CD4-positive, alpha-beta T cell treated with Interleukin-6 for 4 hours (primary cell): ENCODE results near the gene BRAF.
"Not testable (repeated sequence)": the region's sequence is repeated elsewhere in the genome, so short reads cannot be mapped to it uniquely, and the experiment has no call there.

Source experiments
- DNase-seq: peaks from one replicate; pipeline ENCODE4 v3.0.0-alpha.2; 2020; ENCODE audit warnings: mixed read lengths

BRAF gene

GRCh38 chr7:140698477-140698876 lies 226.3 kb downstream of the BRAF start:
- DNase-seq = no peak

DNA sequence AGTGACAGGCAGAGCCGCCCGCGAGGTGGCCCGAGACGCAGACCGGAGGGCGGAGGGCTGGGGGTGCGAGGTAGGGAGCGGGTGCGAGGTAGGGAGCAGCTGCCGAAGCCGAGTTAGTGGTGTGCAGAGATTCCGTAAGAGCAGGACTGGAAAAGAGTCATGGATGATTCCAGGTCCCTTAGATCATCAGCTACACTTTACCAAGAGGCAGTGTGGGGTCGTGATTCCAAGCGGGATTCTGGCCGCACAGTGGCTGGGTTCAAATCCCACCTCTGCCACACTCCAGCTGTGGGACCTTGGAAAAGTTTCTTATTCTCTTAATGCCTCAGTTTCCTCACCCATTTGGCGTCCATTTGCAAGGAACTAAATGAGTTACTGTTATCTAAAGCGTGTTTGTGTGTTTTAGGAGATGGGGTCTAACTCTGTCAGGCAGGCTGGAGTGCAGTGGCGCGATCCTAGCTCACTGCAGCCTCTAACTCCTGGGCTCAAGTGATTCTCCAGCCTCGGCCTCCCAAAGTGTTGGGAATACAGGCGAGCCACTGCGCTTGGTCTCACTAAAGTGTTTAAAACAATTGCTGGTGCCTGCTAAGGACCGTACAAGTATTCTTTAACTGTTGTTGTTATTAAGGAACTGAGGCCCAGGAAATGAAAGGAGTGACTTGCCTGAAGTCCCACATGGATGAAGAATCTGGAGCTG lies 227.1 kb downstream of the BRAF start:
- DNase-seq = no peak

DNA sequence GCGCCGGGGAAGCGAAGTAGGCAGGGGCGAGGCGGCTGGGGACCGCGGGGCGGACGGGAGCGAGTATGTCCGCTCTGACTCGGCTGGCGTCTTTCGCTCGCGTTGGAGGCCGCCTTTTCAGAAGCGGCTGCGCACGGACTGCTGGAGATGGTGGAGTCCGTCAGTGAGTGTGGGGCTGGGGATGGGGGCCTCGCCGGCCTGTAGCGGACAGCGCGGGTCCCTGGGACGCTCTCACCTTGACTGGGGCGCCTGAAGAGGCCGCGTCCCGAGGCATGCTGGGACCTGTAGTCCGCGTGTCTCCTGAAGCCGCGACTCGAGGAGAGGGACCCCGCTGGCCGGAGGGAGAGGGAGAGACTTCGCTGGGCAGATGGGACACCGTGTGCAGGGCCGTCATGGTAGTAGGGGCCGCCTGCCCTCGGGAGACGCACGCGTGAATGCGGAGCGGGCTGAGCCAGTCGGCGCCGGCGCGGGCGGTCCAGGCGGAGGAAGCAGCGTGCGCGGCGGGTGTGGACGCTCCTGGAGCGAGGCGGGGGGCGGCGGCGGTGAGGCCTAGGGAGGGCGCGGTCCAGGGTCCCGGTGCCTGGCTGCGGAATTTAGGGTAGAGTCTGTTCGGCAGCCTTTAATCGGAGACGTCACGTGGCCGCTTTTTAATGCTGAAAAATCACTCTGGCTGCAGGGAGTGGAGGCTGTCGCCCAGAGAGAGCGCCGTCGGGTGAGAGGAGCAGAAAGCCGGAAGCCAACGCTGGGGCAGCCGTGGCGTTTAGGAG lies 227.9 kb downstream of the BRAF start, which contains the start of gene NDUFB2:
TSS of gene NDUFB2 (plus strand) at position 29 of the 767 bp plus-strand sequence. CDS start at position 66, 37 bp downstream.
- peak; percentile 78 for DNase-seq

DNA sequence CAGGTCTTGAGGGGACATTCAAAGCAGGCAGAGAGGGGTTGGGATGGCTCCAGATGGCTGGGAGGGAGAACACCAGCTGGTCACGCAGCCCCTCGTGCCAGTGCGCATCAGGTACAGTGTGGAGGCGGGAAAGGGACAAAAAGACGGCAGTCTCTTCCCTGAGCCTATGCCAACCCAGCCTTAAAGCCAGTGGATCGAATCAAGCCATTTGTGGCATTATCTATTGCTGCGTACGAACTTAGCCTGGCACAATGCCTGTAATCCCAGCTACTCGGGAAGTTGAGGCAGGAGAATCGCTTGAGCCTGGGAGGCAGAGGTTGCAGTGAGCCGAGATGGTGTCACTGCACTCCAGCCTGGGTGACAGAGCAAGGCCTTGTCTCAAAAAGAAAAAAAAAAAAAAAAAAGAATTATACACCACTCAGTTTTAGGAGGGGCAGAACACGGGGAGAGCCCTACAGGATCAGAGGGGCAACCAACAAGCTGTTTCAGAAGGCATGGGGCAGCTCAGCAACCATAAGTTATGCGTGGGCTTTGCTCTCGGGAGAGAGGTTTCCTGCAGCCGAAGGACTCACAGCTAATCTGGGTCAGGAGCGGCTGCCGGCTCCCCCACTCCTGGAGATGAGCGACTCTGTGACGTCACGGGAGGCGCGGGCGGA lies 228.6 kb downstream of the BRAF start:
- peak; percentile 97 for DNase-seq

GRCh38 chr7:140695381-140695780 lies 229.3 kb downstream of the BRAF start:
- DNase-seq = no peak

DNA sequence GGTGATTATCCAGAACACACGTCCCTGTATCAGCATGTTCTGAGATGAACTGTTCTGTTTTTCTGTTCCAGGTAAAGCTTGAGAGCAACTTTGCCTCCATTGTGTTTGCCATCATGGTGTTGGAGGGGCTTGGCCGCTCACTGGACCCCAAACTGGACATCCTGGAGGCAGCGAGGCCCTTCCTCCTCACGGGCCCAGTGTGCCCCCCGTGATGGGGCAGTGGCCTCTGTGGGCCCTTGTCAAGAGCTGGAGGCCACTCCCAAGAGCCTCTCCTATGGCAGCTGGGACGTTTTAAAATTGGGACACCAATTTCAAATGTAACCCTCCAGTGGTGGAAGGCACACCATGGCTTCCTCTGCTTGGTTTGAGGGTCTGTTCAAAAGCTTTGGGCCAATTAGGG lies 230.1 kb downstream of the BRAF start:
- DNase-seq = no peak

GRCh38 chr7:140693849-140694248 lies 230.9 kb downstream of the BRAF start:
- not testable (repeated sequence) for DNase-seq

- DNase-seq = no peak
Observed at GRCh38 chr7:140691376-140692045, 233.2 kb downstream of the BRAF start.

DNA sequence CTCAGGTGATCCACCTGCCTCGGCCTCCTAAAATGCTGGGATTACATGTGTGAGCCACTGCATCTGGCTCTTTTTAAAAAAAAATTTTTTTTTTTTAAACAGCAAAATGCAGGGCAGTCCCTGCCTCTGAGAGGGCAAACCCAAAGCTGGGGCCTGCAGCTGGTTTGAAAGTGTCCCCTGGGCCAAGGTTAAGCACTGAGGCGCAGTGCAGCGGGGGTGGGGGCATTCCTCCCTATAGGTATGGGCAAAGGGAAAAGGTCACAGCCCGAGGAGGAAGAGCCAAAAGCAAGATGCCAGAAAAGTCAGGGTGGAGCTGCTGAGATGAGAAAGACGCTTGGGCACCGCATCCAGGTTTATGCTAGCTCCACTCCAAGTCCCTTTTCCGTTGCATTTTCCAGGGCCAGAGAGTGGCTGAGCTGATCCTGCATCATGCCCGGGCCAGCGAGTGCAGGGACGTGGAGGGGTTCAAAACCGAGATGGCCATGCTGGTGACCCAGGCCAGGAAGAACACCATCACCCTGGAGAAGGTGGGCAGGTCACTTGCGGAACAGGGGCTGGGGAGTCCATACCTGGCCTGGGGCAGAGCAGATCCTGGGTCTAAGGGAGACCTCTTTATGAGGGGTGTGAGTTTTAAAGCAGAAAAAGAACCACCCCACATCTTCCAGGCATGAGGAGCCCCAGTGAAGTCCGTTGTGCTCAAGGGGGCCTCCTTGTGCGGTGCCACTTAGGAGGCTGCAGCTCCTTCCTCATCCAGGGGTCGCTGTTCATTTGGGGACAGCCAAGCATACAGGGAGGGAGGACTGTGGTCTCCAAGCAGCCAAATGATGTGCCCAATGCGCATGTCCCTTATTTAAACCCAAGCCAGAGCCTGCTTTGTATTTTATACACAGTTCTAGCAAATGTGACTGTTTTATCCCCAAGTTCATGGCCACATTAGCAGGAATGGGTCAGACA lies 235.3 kb downstream of the BRAF start:
- no peak for DNase-seq

GRCh38 chr7:140688341-140688740 lies 236.4 kb downstream of the BRAF start:
- DNase-seq = no peak

GRCh38 chr7:140686921-140687320 lies 237.8 kb downstream of the BRAF start:
- no peak for DNase-seq

GRCh38 chr7:140685407-140686087 lies 239.2 kb downstream of the BRAF start:
- DNase-seq = no peak

DNA sequence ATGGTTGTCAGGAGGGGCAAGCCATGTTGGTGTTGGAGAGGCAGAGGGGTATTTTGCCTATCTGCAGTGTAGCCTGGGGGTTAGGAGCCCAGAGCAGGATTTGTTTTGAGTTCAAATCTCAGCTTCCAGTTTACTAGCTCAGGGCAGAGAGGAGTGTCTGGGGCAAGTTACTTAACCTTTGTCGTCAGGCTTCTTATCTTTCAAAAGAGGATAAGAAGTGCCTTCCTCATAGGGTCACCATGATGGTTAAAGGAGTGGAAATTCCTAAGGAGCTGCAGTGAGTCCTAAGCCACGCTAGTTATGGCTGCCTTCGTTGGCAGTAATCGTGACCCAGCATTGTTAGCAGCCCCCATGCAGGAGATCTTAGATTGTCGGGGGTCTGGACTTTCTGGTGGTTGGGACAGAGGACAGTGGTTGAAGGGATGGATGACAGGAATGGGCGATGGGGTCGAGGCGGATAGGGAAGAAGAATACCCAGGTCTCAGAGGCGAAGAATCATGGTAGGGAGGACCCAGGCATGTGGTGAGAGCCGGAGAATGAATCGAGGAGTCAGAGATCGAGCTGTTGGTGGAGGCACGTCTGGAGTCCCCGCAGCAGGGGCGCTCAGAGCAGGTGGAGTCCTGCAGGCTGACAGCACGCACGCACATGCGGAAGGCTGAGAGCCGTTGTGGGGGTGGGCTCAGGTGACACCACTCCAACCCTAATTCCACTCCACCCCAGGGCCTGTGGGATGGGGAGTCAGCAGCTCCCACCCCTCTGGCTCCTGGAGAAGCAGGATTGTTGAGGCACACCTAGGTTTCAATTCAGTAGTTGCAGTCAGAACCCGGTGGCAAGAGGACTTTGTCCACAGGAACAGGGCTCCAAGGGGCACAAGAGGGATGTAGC lies 240.4 kb downstream of the BRAF start:
- DNase-seq = no peak

- no peak for DNase-seq
Observed at GRCh38 chr7:140683657-140684056, 241.1 kb downstream of the BRAF start.

GRCh38 chr7:140681766-140682165 lies 243.0 kb downstream of the BRAF start:
- no peak for DNase-seq

DNA sequence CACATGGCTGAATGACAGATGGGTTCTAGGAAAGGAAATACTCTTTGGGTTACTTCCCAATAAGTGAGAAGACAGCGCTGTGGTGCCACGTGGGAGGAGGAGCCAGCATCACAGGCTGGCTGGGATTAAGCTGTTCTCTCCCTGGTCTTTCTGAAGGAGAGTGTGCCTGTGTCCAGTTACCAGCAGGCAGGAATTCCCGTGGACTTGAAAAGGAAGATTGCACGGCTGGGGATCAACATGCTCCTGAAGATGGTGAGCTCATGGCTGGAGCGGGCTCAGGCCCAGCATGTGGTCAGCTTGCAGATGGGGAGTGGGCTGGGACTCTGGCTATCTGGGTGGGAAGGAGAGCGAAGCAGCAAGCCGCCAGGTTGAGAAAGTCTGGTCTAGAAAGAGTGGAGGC lies 243.8 kb downstream of the BRAF start:
- DNase-seq = no peak

- DNase-seq = no peak
Observed at GRCh38 chr7:140679186-140679585, 245.5 kb downstream of the BRAF start.

DNA sequence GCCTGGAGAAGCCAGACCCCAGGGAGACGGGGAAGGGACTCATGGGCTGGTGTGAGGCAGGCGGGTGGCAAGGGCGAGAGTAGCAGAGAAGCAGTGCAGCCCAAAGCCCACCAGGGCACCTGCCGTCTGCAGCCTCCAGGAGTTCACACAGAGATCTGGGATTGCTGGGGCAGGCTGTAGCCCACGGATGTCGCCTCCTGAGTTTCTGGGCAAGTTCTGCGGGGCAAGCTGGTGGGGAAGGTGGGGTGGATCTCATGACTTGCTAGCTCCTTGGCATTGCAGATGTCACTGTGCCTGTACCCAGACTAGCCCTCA lies 246.0 kb downstream of the BRAF start:
- no peak for DNase-seq

- no peak for DNase-seq
Observed at GRCh38 chr7:140678081-140678815, 246.5 kb downstream of the BRAF start.

DNA sequence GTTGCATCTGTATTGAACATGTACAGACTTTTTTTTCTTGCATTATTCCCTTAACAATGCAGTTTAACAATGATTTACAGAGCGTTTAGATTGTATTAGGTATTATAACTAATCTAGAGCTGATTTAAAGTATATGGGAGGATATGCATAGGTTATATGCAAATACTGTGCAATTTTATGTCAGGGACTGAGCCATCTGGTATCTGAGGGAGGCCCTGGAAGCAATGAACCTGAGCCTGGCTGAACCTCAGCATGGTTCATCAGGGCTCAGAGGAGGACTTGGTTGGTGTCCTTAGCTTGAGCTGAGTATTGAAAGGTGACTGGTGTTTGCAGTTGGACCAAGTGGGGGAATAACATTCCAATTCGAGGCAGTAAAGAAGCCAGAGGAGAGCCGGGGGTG lies 247.2 kb downstream of the BRAF start:
- DNase-seq = no peak
